SU-DHL-6 (cell line): Measurements from ENCODE around the gene STK11.

Experiments
- EZH2phosphoT487 ChIP-seq: fragments of 200-600 bp; sonication (generic), shearing (Covaris generic); conservative IDR thresholded peaks from 2 replicates; pipeline ENCODE4 v1.6.1; 2018; ENCODE audit warnings: mild to moderate bottlenecking, antibody characterized with exemption, low read length, moderate library complexity, mixed read lengths
- TF ChIP-seq, protein P1 (sequence below): fragments of 200-600 bp; sonication (generic); IDR thresholded peaks from one replicate; pipeline ENCODE4 v1.5.1; 2017; ENCODE audit warnings: antibody characterized with exemption, mild to moderate bottlenecking, low read length, moderate library complexity; ENCODE audit not compliant: insufficient read depth, poor library complexity, severe bottlenecking

DNA sequence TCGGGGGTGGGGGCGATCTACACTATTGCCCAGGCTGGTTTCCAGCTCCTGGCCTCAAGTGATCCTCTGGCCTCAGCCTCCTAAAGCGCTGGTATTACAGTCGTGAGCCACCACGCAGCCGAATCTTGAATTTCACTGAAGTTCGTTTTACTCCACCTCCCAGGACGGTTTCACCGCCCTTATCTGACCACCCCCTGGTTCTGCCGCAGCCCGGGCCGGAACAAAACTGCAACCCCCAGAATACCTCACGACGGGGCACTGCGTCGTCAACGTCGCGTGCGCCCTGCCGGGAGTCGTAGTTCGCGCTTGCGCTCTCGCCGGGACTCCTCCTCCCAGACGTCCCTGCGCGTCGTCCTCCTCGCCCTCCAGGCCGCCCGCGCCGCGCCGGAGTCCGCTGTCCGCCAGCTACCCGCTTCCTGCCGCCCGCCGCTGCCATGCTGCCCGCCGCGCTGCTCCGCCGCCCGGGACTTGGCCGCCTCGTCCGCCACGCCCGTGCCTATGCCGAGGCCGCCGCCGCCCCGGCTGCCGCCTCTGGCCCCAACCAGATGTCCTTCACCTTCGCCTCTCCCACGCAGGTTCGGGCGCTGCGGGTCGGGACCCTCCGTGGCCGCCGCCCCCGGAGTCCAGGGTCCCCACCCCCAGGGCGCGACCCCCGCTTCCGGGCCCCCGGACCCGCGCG, 36.0 kb downstream of the STK11 start, which contains the start of gene ATP5F1D:
- TF ChIP-seq, protein P1, sequence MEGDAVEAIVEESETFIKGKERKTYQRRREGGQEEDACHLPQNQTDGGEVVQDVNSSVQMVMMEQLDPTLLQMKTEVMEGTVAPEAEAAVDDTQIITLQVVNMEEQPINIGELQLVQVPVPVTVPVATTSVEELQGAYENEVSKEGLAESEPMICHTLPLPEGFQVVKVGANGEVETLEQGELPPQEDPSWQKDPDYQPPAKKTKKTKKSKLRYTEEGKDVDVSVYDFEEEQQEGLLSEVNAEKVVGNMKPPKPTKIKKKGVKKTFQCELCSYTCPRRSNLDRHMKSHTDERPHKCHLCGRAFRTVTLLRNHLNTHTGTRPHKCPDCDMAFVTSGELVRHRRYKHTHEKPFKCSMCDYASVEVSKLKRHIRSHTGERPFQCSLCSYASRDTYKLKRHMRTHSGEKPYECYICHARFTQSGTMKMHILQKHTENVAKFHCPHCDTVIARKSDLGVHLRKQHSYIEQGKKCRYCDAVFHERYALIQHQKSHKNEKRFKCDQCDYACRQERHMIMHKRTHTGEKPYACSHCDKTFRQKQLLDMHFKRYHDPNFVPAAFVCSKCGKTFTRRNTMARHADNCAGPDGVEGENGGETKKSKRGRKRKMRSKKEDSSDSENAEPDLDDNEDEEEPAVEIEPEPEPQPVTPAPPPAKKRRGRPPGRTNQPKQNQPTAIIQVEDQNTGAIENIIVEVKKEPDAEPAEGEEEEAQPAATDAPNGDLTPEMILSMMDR = no peak
- TF ChIP-seq EZH2phosphoT487 = no peak
